ENCODE data around the gene TTPAL. TPM values are rescaled to one million over a fixed set of nuclear protein-coding genes. Genes with fewer than 3 reads are reported as not detected.
A peak's percentile ranks its signal among the peaks of the same experiment; 100 is the strongest.

Gene TTPAL
- total and polyA plus RNA-seq, 4 donors, result 11.6 to 39.7 (median 17.6) TPM

GRCh38 chr20:44491635-44492395, 16.1 kb downstream of the TTPAL start:
- 84% methylated on average over 5 of the region's 5 CpGs for WGBS
- Histone ChIP-seq H3K9ac (ENCODE audit: low read depth in 1 of 2, low read length in 2 of 2) (no peak overlapping the region), H3K36me3 (ENCODE audit: control insufficient read depth in 4 of 4, insufficient read depth in 3 of 4, low read depth in 1 of 4, low read length in 3 of 4) (peaks cover 13 to 79% (median 57%) of the 10 kb centered on the region in 4 donors), H3K27ac (ENCODE audit: low read depth in 1 of 2, low read length in 2 of 2) (no peak overlapping the region), H3K9me3 (ENCODE audit: control insufficient read depth in 4 of 4, low read length in 3 of 4) (no peaks in the 10 kb centered on the region), H3K27me3 (ENCODE audit: control insufficient read depth in 4 of 4, insufficient read depth in 4 of 4, low read length in 3 of 4) (no peaks in the 10 kb centered on the region), H3K4me3 (ENCODE audit: low read depth in 1 of 3, low read length in 3 of 3) (no peak overlapping the region), H3K4me1 (ENCODE audit: control insufficient read depth in 4 of 4, insufficient read depth in 4 of 4, low read length in 3 of 4) (no peaks in the 10 kb centered on the region)
- TF ChIP-seq EGR1 (IDR thresholded peaks at IDR 0.05; ENCODE audit: low read depth in 2 of 2), result no peak
- no peak for TF ChIP-seq NR2F2 (IDR thresholded peaks at IDR 0.05)
- no peak for TF ChIP-seq GABPA (IDR thresholded peaks at IDR 0.05 in 1 of 2, conservative IDR thresholded peaks at IDR 0.05 in 1 of 2)
- no peak for TF ChIP-seq RAD21 (IDR thresholded peaks at IDR 0.05)
- no peak for TF ChIP-seq YY1 (IDR thresholded peaks at IDR 0.05)
- no peak for TF ChIP-seq MAX (IDR thresholded peaks at IDR 0.05)
- no peak for TF ChIP-seq REST (IDR thresholded peaks at IDR 0.05)
- TF ChIP-seq JUND (IDR thresholded peaks at IDR 0.05), result no peak
- no peak for TF ChIP-seq FOXA1 (IDR thresholded peaks at IDR 0.05)
- no peak for TF ChIP-seq CTCF (IDR thresholded peaks at IDR 0.05; ENCODE audit: low read depth, low read length, missing input control)
- DNase-seq (ENCODE audit: low spot score), result no peak

- Histone ChIP-seq H3K36me3 (ENCODE audit: control insufficient read depth in 4 of 4, insufficient read depth in 3 of 4, low read depth in 1 of 4, low read length in 3 of 4) (peaks cover 15 to 80% (median 56%) of the 10 kb centered on the region in 4 donors), H3K9me3 (ENCODE audit: control insufficient read depth in 4 of 4, low read length in 3 of 4) (no peaks in the 10 kb centered on the region), H3K27me3 (ENCODE audit: control insufficient read depth in 4 of 4, insufficient read depth in 4 of 4, low read length in 3 of 4) (no peaks in the 10 kb centered on the region), H3K9ac (ENCODE audit: low read depth in 1 of 2, low read length in 2 of 2) (no peak overlapping the region), H3K27ac (ENCODE audit: low read depth in 1 of 2, low read length in 2 of 2) (peak overlapping the region in 1 of 2 donors; percentile 83), H3K4me1 (ENCODE audit: control insufficient read depth in 4 of 4, insufficient read depth in 4 of 4, low read length in 3 of 4) (no peaks in the 10 kb centered on the region), H3K4me3 (ENCODE audit: low read depth in 1 of 3, low read length in 3 of 3) (no peak overlapping the region)
- WGBS, result 98% methylated on average over 1 of the region's 1 CpG
- TF ChIP-seq MAX (IDR thresholded peaks at IDR 0.05) (no peak), FOXA1 (IDR thresholded peaks at IDR 0.05) (no peak), FOXA2 (IDR thresholded peaks at IDR 0.05) (no peak), JUND (IDR thresholded peaks at IDR 0.05) (no peak), RXRA (IDR thresholded peaks at IDR 0.05) (no peak), RAD21 (IDR thresholded peaks at IDR 0.05) (no peak), CTCF (IDR thresholded peaks at IDR 0.05; ENCODE audit: low read depth, low read length, missing input control) (no peak), HNF4G (IDR thresholded peaks at IDR 0.05) (no peak)
- DNase-seq (ENCODE audit: low spot score), result no peak
Measured at GRCh38 chr20:44494266-44494665, 18.6 kb downstream of the TTPAL start.
